ENCODE results near the gene DHRS2.
"Not testable (repeated sequence)": the region's sequence is repeated elsewhere in the genome, so short reads cannot be mapped to it uniquely, and the experiment has no call there.

DHRS2 gene

GRCh38 chr14:23604148-23604547 lies 32.0 kb upstream of the DHRS2 start:
- Histone ChIP-seq H3K27me3 (ENCODE audit: control insufficient read depth, insufficient read depth, low read length) (no peaks in the 10 kb centered on the region), H3K36me3 (ENCODE audit: control insufficient read depth, insufficient read depth, low read length) (no peaks in the 10 kb centered on the region), H3K4me3 (ENCODE audit: low read depth, low read length) (no peak overlapping the region), H3K4me1 (ENCODE audit: control insufficient read depth, insufficient read depth, low read length) (no peaks in the 10 kb centered on the region), H3K9ac (ENCODE audit: low read depth, low read length) (no peak overlapping the region), H3K9me3 (ENCODE audit: control insufficient read depth, insufficient read depth, low read length) (no peaks in the 10 kb centered on the region)

- Histone ChIP-seq H3K9ac (ENCODE audit: low read depth, low read length) (no peak overlapping the region), H3K4me1 (ENCODE audit: control insufficient read depth, insufficient read depth, low read length) (no peaks in the 10 kb centered on the region), H3K4me3 (ENCODE audit: low read depth, low read length) (no peak overlapping the region), H3K9me3 (ENCODE audit: control insufficient read depth, insufficient read depth, low read length) (no peaks in the 10 kb centered on the region), H3K36me3 (ENCODE audit: control insufficient read depth, insufficient read depth, low read length) (no peaks in the 10 kb centered on the region), H3K27me3 (ENCODE audit: control insufficient read depth, insufficient read depth, low read length) (no peaks in the 10 kb centered on the region)
Measured at GRCh38 chr14:23604675-23605170, 31.4 kb upstream of the DHRS2 start.

DNA sequence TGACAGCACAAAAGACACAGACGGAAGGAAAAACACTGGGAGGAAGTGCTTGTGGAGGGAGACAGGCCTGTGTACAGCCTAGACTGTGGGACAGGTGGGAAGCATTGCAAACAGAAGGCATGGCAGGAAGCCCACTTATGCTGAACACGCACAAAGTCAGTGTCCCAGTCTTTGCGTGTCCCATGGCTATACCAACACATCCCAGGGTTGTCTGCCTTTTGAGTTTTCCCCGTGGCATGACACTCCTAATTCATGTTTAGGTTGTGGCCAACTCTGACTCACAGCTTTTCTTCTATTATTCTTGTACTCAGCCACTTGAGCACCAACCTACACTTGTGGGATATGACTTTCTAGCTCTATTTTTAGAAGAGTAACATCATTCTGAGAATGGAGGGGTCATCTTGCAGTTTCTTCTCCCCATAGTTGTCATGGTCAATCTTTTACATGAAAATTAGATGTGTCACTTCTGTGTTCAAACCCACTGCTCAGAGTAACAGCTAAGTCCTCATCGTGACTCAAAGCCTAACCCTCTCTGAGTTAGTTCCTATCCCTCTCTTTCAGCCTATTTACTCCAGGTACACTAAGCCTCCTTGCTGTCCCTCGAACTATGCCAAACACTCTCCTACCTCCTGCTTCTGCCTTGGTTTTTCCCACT lies 30.1 kb upstream of the DHRS2 start:
- Histone ChIP-seq H3K4me3 (ENCODE audit: low read depth, low read length) (no peak overlapping the region), H3K36me3 (ENCODE audit: control insufficient read depth, insufficient read depth, low read length) (no peaks in the 10 kb centered on the region), H3K9ac (ENCODE audit: low read depth, low read length) (no peak overlapping the region), H3K27me3 (ENCODE audit: control insufficient read depth, insufficient read depth, low read length) (no peaks in the 10 kb centered on the region), H3K4me1 (ENCODE audit: control insufficient read depth, insufficient read depth, low read length) (no peaks in the 10 kb centered on the region), H3K9me3 (ENCODE audit: control insufficient read depth, insufficient read depth, low read length) (no peaks in the 10 kb centered on the region)

GRCh38 chr14:23608454-23608853 lies 27.7 kb upstream of the DHRS2 start:
- Histone ChIP-seq H3K4me1 (ENCODE audit: control insufficient read depth, insufficient read depth, low read length) (no peaks in the 10 kb centered on the region), H3K27me3 (ENCODE audit: control insufficient read depth, insufficient read depth, low read length) (peaks cover 2% of the 10 kb centered on the region)

GRCh38 chr14:23609001-23609400 lies 27.2 kb upstream of the DHRS2 start:
- H3K27me3 ChIP-seq (ENCODE audit: control insufficient read depth, insufficient read depth, low read length) = peaks cover 2% of the 10 kb centered on the region
- no peaks in the 10 kb centered on the region for H3K36me3 ChIP-seq (ENCODE audit: control insufficient read depth, insufficient read depth, low read length)
- no peaks in the 10 kb centered on the region for H3K4me1 ChIP-seq (ENCODE audit: control insufficient read depth, insufficient read depth, low read length)
- no peak overlapping the region for H3K4me3 ChIP-seq (ENCODE audit: low read depth, low read length)
- no peaks in the 10 kb centered on the region for H3K9me3 ChIP-seq (ENCODE audit: control insufficient read depth, insufficient read depth, low read length)
- no peak overlapping the region for H3K9ac ChIP-seq (ENCODE audit: low read depth, low read length)

More at GRCh38 chr14:23608454-23608853, 27.7 kb upstream of the DHRS2 start:
- no peak overlapping the region for H3K9ac ChIP-seq (ENCODE audit: low read depth, low read length)
- no peaks in the 10 kb centered on the region for H3K9me3 ChIP-seq (ENCODE audit: control insufficient read depth, insufficient read depth, low read length)
- H3K36me3 ChIP-seq (ENCODE audit: control insufficient read depth, insufficient read depth, low read length) = no peaks in the 10 kb centered on the region
- H3K4me3 ChIP-seq (ENCODE audit: low read depth, low read length) = no peak overlapping the region

DNA sequence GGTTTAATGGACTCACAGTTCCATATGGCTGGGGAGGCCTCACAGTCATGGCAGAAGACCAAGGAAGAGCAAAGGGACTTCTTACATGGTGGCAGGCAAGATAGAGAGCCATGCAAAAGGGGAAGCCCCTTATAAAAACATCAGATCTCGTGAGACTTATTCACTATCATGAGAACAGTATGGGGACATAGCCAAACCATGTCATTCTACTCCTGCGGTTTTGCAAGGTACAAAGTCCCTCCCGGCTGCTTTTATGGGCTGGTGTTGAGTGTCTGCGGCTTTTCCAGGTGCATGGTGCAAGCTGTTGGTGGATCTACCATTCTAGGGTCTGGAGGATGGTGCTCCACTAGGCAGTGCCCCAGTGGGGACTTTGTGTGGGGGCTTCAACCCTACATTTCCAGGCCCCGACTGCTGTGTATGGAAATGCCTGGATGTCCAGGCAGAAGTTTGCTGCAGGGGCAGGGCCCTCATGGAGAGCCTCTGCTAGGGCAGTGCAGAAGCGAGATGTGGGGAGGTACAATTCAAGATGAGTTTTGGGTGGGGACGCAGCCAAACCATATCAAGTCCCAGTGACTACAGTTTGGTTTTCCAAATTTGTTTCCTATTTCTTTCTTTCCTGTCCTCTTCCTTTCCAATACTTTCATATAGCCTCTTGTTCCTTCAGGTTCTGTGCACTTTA lies 26.6 kb upstream of the DHRS2 start:
- H3K9ac ChIP-seq (ENCODE audit: low read depth, low read length); H3K27me3 ChIP-seq (ENCODE audit: control insufficient read depth, insufficient read depth, low read length); H3K36me3 ChIP-seq (ENCODE audit: control insufficient read depth, insufficient read depth, low read length); H3K4me1 ChIP-seq (ENCODE audit: control insufficient read depth, insufficient read depth, low read length); H3K4me3 ChIP-seq (ENCODE audit: low read depth, low read length); H3K9me3 ChIP-seq (ENCODE audit: control insufficient read depth, insufficient read depth, low read length): not testable (repeated sequence)

- H3K36me3 ChIP-seq (ENCODE audit: control insufficient read depth, insufficient read depth, low read length) = no peaks in the 10 kb centered on the region
- peaks cover 2% of the 10 kb centered on the region for H3K27me3 ChIP-seq (ENCODE audit: control insufficient read depth, insufficient read depth, low read length)
- H3K4me1 ChIP-seq (ENCODE audit: control insufficient read depth, insufficient read depth, low read length) = no peaks in the 10 kb centered on the region
- no peak overlapping the region for H3K4me3 ChIP-seq (ENCODE audit: low read depth, low read length)
- no peaks in the 10 kb centered on the region for H3K9me3 ChIP-seq (ENCODE audit: control insufficient read depth, insufficient read depth, low read length)
- no peak overlapping the region for H3K9ac ChIP-seq (ENCODE audit: low read depth, low read length)
Measured at GRCh38 chr14:23610090-23610814, 25.9 kb upstream of the DHRS2 start.

DNA sequence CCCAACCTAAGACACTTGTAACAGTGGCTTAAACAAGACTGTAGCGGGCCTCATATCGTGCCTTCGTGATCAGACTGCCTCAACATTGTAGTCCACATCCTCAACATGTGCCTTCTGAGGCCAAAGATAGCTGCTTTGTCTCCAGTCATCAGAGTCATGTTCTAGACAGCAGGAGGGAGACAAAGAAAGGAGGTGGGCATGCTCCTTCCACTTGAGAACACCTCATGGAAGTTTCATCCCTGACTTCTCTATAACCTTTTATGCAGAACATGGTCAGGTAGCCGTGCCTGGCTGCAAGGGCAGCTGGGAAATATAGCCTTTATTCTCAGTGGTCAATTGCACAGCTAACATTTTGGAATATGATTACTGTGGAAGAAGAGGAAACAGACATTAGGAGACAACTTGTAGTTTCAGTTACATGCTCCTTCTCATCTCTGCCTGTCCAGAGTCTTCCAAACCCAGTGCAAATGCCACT lies 25.3 kb upstream of the DHRS2 start:
- Histone ChIP-seq H3K9ac (ENCODE audit: low read depth, low read length) (no peak overlapping the region), H3K36me3 (ENCODE audit: control insufficient read depth, insufficient read depth, low read length) (no peaks in the 10 kb centered on the region), H3K9me3 (ENCODE audit: control insufficient read depth, insufficient read depth, low read length) (no peaks in the 10 kb centered on the region), H3K4me3 (ENCODE audit: low read depth, low read length) (no peak overlapping the region), H3K27me3 (ENCODE audit: control insufficient read depth, insufficient read depth, low read length) (peaks cover 2% of the 10 kb centered on the region), H3K4me1 (ENCODE audit: control insufficient read depth, insufficient read depth, low read length) (no peaks in the 10 kb centered on the region)

GRCh38 chr14:23612354-23612732 lies 23.8 kb upstream of the DHRS2 start:
- Histone ChIP-seq H3K27me3 (ENCODE audit: control insufficient read depth, insufficient read depth, low read length) (peaks cover 2% of the 10 kb centered on the region), H3K9ac (ENCODE audit: low read depth, low read length) (no peak overlapping the region), H3K36me3 (ENCODE audit: control insufficient read depth, insufficient read depth, low read length) (no peaks in the 10 kb centered on the region), H3K4me3 (ENCODE audit: low read depth, low read length) (no peak overlapping the region), H3K9me3 (ENCODE audit: control insufficient read depth, insufficient read depth, low read length) (no peaks in the 10 kb centered on the region), H3K4me1 (ENCODE audit: control insufficient read depth, insufficient read depth, low read length) (no peaks in the 10 kb centered on the region)

DNA sequence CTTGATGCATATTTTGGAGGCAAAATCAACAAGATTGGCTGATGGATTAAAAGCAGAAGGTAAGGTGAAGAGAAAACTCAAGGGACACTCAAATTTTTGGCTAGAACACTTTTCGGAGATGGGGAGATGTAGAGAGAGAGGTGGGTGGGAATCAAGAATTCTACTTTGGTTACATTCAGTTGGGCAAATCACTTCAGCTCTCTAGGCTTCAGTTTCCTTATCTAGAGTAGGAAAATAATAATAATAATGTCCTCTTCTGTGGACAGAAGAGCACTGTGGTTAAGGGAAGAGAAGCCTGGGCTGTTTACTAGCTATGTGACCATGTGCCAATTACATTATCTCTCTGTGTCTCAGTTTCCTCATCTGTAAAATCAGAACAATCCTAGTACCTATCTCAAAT lies 23.4 kb upstream of the DHRS2 start:
- H3K36me3 ChIP-seq (ENCODE audit: control insufficient read depth, insufficient read depth, low read length) = no peaks in the 10 kb centered on the region
- no peak overlapping the region for H3K4me3 ChIP-seq (ENCODE audit: low read depth, low read length)
- no peaks in the 10 kb centered on the region for H3K4me1 ChIP-seq (ENCODE audit: control insufficient read depth, insufficient read depth, low read length)
- H3K27me3 ChIP-seq (ENCODE audit: control insufficient read depth, insufficient read depth, low read length) = peaks cover 2% of the 10 kb centered on the region
- no peaks in the 10 kb centered on the region for H3K9me3 ChIP-seq (ENCODE audit: control insufficient read depth, insufficient read depth, low read length)
- H3K9ac ChIP-seq (ENCODE audit: low read depth, low read length) = no peak overlapping the region

GRCh38 chr14:23613242-23614070 lies 22.7 kb upstream of the DHRS2 start:
- peaks cover 2% of the 10 kb centered on the region for H3K27me3 ChIP-seq (ENCODE audit: control insufficient read depth, insufficient read depth, low read length)
- no peaks in the 10 kb centered on the region for H3K9me3 ChIP-seq (ENCODE audit: control insufficient read depth, insufficient read depth, low read length)
- no peaks in the 10 kb centered on the region for H3K4me1 ChIP-seq (ENCODE audit: control insufficient read depth, insufficient read depth, low read length)
- H3K9ac ChIP-seq (ENCODE audit: low read depth, low read length) = no peak overlapping the region
- H3K4me3 ChIP-seq (ENCODE audit: low read depth, low read length) = no peak overlapping the region
- no peaks in the 10 kb centered on the region for H3K36me3 ChIP-seq (ENCODE audit: control insufficient read depth, insufficient read depth, low read length)
